DOHH2 (cell line): Measurements from ENCODE around the gene GAB2.

ENCODE experiments used
- EZH2phosphoT487 ChIP-seq: fragments of 200-600 bp; sonication (generic); IDR thresholded peaks from 2 replicates; pipeline ENCODE4 v1.6.1; 2017; ENCODE audit warnings: borderline replicate concordance, mild to moderate bottlenecking, antibody characterized with exemption, low read length, moderate library complexity, mixed read lengths
- TF ChIP-seq, protein P1 (sequence below): fragments of 200-600 bp; sonication (generic); IDR thresholded peaks from one replicate; pipeline ENCODE4 v1.5.1; 2014; ENCODE audit warnings: antibody characterized with exemption, mild to moderate bottlenecking, low read depth, low read length; ENCODE audit not compliant: poor library complexity, severe bottlenecking

DNA sequence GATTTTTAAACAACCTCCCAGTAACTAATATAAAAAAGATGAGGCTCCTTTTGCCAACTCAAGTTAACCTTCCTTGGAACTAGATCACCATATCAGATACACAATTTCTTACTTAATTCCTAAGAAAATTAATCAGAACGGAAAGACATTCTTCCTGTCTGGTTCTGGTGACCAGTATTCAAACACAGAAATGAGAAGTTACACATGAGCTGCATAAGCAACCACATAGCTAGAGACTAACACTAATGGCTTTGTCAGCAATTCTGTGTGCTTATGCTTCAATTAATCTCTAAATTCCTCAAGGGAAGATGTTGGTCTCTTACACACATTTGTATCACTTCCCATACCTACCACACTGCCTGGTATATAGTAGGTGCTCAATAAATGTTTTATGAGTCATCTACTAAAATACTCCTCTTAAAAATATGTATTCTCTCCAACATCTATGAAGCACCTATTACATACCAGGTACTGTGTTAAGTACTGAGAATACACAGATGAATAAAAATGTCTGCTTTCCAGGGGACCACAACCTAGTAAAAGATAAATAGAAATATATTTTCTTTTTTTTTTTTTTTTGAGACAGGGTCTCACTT, 54.5 kb downstream of the GAB2 start:
- TF ChIP-seq EZH2phosphoT487, result no peak
- TF ChIP-seq, protein P1, sequence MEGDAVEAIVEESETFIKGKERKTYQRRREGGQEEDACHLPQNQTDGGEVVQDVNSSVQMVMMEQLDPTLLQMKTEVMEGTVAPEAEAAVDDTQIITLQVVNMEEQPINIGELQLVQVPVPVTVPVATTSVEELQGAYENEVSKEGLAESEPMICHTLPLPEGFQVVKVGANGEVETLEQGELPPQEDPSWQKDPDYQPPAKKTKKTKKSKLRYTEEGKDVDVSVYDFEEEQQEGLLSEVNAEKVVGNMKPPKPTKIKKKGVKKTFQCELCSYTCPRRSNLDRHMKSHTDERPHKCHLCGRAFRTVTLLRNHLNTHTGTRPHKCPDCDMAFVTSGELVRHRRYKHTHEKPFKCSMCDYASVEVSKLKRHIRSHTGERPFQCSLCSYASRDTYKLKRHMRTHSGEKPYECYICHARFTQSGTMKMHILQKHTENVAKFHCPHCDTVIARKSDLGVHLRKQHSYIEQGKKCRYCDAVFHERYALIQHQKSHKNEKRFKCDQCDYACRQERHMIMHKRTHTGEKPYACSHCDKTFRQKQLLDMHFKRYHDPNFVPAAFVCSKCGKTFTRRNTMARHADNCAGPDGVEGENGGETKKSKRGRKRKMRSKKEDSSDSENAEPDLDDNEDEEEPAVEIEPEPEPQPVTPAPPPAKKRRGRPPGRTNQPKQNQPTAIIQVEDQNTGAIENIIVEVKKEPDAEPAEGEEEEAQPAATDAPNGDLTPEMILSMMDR, result no peak
